ELF-1 (cell line): ENCODE measurements around the gene PRLR.
A peak's percentile ranks its signal among the peaks of the same experiment; 100 is the strongest.

Experiments used
- DNase-seq: peaks from one replicate; pipeline ENCODE4 v3.0.0-alpha.2; 2016; ENCODE audit warnings: low read depth, low spot score

PRLR gene

GRCh38 chr5:35160486-35161116 is 69.7 kb downstream of the PRLR start:
- DNase-seq: no peak

- DNase-seq: peak; percentile 57
Observed at GRCh38 chr5:35159370-35159742, 70.9 kb downstream of the PRLR start.

- DNase-seq: peak; percentile 8
Observed at GRCh38 chr5:35158622-35159369, 71.5 kb downstream of the PRLR start.

- no peak for DNase-seq
Observed at GRCh38 chr5:35158204-35158603, 72.1 kb downstream of the PRLR start.

GRCh38 chr5:35153375-35153932 is 76.8 kb downstream of the PRLR start:
- DNase-seq: no peak

GRCh38 chr5:35152733-35153132 is 77.6 kb downstream of the PRLR start:
- DNase-seq: no peak

- no peak for DNase-seq
Observed at GRCh38 chr5:35151146-35151920, 79.0 kb downstream of the PRLR start.

- no peak for DNase-seq
Observed at GRCh38 chr5:35149041-35149440, 81.2 kb downstream of the PRLR start.

- peak; percentile 50 for DNase-seq
Observed at GRCh38 chr5:35146406-35146805, 83.9 kb downstream of the PRLR start.

- DNase-seq: no peak
Observed at GRCh38 chr5:35145691-35146317, 84.5 kb downstream of the PRLR start.

GRCh38 chr5:35145012-35145411 is 85.3 kb downstream of the PRLR start:
- no peak for DNase-seq

GRCh38 chr5:35143841-35144240 is 86.4 kb downstream of the PRLR start:
- no peak for DNase-seq

GRCh38 chr5:35141739-35142138 is 88.5 kb downstream of the PRLR start:
- no peak for DNase-seq

- no peak for DNase-seq
Observed at GRCh38 chr5:35138232-35138631, 92.1 kb downstream of the PRLR start.

- DNase-seq: no peak
Observed at GRCh38 chr5:35136386-35136785, 93.9 kb downstream of the PRLR start.

- DNase-seq: no peak
Observed at GRCh38 chr5:35135239-35135700, 95.0 kb downstream of the PRLR start.

- no peak for DNase-seq
Observed at GRCh38 chr5:35134278-35135030, 95.8 kb downstream of the PRLR start.

GRCh38 chr5:35133186-35133585 is 97.1 kb downstream of the PRLR start:
- no peak for DNase-seq

GRCh38 chr5:35131723-35132122 is 98.6 kb downstream of the PRLR start:
- DNase-seq: no peak

GRCh38 chr5:35129921-35130485 is 100.3 kb downstream of the PRLR start:
- no peak for DNase-seq

- no peak for DNase-seq
Observed at GRCh38 chr5:35129276-35129675, 101.0 kb downstream of the PRLR start.
